Gastrocnemius medialis (tissue), 4 donors: ENCODE measurements around the gene CACNG7. TPM values are rescaled to one million over a fixed set of nuclear protein-coding genes. Genes with fewer than 3 reads are reported as not detected.

Experiments used
- ATAC-seq, 2 donors: fragments of 150-250 bp; one replicate each; pipeline ENCODE4 v1.9.1; 2016
- DNase-seq, 2 donors: peaks; one replicate each; pipeline ENCODE4 v3.0.0-alpha.2; 2019
- H3K27ac ChIP-seq, 4 donors: fragments of 200-600 bp; sonication (generic); 1 replicate in 1 of 4; 2 replicates in 3 of 4; pipeline ENCODE4 v1.5.1; 2016 to 2018; ENCODE audit warnings: mild to moderate bottlenecking in 2 of 4, moderate library complexity in 1 of 4
- H3K27me3 ChIP-seq, 3 donors: fragments of 200-600 bp; sonication (generic) in 2 of 3; 1 replicate in 1 of 3; 2 replicates in 2 of 3; pipeline versions ENCODE4 v1.5.1 to v1.6.0; 2016 to 2019; ENCODE audit warnings: mild to moderate bottlenecking in 1 of 3, moderate library complexity in 1 of 3
- H3K36me3 ChIP-seq, 2 donors: fragments of 200-600 bp; sonication (generic) in 1 of 2; one replicate each; pipeline ENCODE4 v1.5.1; 2017 to 2018
- H3K4me1 ChIP-seq, 2 donors: fragments of 200-600 bp; sonication (generic) in 1 of 2; one replicate each; pipeline ENCODE4 v1.5.1; 2016 to 2017; ENCODE audit warnings: mild to moderate bottlenecking in 2 of 2
- H3K4me3 ChIP-seq, 4 donors: fragments of 200-600 bp; sonication (generic) in 3 of 4; 1 replicate in 1 of 4; 2 replicates in 3 of 4; pipeline ENCODE4 v1.5.1; 2016 to 2019; ENCODE audit warnings: mild to moderate bottlenecking in 2 of 4
- H3K9me3 ChIP-seq, 3 donors: fragments of 200-600 bp; sonication (generic) in 2 of 3; 1 replicate in 1 of 3; 2 replicates in 2 of 3; pipeline ENCODE4 v1.5.1; 2016 to 2019
- POLR2A ChIP-seq, 2 donors: fragments of 450-650 bp; IDR thresholded peaks; one replicate each; pipeline ENCODE4 v1.6.1; 2017; ENCODE audit warnings: antibody characterized with exemption in 2 of 2, mild to moderate bottlenecking in 2 of 2, moderate library complexity in 2 of 2
- in situ Hi-C, 4 donors: fragments of 200-750 bp; cut with MboI; loops; one replicate each; pipeline versions ENCODE4 v1.15.0 to v1.8.0; 2017; ENCODE audit warnings: low sequenced_read_pairs in 4 of 4
- intact Hi-C: fragments of 100-400 bp; cut with DNase I; formaldehyde crosslinking; loops from one replicate; pipeline ENCODE4 v1.15.1; 2023; ENCODE audit warnings: low total_unique reads
- total RNA-seq, 4 donors: library from RNA; depleted of rRNA; stranded (reverse); fragments of >200 nt; gene quantifications; one replicate each; pipeline versions ENCODE4 v1.1.0 to v1.2.3, GENCODE V29; 2016
- TF ChIP-seq, protein P1 (sequence below), 5 experiments: fragments of 450-650 bp in 3 of 5; fragments of 200-600 bp in 2 of 5; sonication (generic) in 2 of 5; IDR thresholded peaks in 4 of 5; conservative IDR thresholded peaks in 1 of 5; 1 replicate in 4 of 5; 2 replicates in 1 of 5; pipeline ENCODE4 v1.5.1; 2016 to 2019; ENCODE audit warnings: antibody characterized with exemption in 5 of 5, mild to moderate bottlenecking in 3 of 5, moderate library complexity in 3 of 5

The CACNG7 gene
- total RNA-seq, 4 donors from 2014 or later = not detected

DNA sequence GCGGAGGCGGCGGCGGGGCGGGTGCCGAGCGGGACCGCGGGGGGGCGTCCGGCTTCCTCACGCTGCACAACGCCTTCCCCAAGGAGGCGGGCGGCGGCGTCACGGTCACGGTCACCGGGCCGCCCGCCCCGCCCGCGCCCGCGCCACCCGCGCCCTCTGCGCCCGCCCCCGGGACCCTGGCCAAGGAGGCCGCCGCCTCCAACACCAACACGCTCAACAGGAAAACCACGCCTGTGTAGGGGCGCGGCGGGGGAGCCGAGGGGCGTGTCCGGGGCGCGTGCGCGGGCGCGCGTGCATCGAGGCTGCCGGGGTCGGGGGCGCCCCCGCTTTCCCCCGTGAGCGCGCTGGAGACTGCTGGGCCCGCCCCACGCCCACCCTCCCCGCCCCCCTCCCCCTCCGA is 73.5 kb downstream of the CACNG7 start:
- peak in 1 of 2 donors; percentile 52 for DNase-seq
- Histone ChIP-seq H3K36me3 (no peaks in the 10 kb centered on the region), H3K27me3 (peaks cover 3 to 16% (median 5%) of the 10 kb centered on the region in 3 donors), H3K9me3 (no peaks in the 10 kb centered on the region), H3K4me3 (peak overlapping the region in 3 of 4 donors; percentile 6 to 40 (median 29)), H3K27ac (no peak overlapping the region), H3K4me1 (peaks cover 12 to 17% of the 10 kb centered on the region in 2 donors)
- no peak for TF ChIP-seq POLR2A (IDR thresholded peaks at IDR 0.05)
- TF ChIP-seq, protein P1, sequence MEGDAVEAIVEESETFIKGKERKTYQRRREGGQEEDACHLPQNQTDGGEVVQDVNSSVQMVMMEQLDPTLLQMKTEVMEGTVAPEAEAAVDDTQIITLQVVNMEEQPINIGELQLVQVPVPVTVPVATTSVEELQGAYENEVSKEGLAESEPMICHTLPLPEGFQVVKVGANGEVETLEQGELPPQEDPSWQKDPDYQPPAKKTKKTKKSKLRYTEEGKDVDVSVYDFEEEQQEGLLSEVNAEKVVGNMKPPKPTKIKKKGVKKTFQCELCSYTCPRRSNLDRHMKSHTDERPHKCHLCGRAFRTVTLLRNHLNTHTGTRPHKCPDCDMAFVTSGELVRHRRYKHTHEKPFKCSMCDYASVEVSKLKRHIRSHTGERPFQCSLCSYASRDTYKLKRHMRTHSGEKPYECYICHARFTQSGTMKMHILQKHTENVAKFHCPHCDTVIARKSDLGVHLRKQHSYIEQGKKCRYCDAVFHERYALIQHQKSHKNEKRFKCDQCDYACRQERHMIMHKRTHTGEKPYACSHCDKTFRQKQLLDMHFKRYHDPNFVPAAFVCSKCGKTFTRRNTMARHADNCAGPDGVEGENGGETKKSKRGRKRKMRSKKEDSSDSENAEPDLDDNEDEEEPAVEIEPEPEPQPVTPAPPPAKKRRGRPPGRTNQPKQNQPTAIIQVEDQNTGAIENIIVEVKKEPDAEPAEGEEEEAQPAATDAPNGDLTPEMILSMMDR (IDR thresholded peaks at IDR 0.05 in 4 of 5, conservative IDR thresholded peaks at IDR 0.05 in 1 of 5) = no peak
- no peak for ATAC-seq
- in situ Hi-C loops (no loop called here), intact Hi-C loops (loop anchor here (5.0 to 10.0 kb wide), 2 partner anchors 40 to 482 kb away; partner anchors contain the start of gene LENG9)

DNA sequence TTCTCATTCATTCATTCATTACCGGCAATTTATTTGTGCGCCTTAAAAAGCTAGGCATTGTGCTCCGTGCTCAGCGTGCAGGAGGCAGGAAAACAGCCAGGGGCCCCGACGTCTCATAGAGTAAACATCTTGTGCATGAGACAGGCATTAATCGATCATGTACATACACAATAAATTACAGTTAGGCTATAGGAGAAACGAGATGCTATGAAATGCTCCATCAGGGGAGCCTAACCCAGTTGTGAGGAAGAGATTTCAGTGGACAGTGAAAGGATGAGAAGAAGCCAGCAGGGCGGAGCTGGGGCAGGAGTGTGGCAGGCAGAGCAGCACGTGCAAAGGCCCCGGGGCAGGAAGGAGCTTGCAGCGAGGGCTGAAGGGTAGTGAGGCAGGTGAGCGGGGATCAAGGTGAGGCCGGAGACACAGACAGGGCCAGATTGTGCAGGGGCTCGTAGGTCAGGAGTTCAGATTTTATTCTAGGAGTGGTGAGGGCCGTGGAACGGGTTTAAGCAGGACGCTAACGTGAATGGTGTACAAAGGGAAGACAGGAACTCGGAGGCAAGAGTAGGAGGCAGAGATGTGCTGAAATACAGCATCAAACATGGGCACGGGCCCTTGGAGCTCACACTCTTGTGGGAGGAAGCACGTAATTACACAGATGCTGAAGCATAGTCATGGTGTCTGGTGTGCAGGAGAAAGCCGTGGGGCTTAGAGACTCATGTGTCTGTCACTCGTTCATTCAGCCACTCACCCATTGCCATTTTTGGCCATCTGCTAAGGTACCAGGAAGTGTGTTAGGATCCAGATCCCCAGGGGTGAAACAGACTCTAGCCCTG is 74.6 kb downstream of the CACNG7 start:
- H3K27me3 ChIP-seq = peaks cover 0 to 7% (median 3%) of the 10 kb centered on the region in 3 donors
- no peaks in the 10 kb centered on the region for H3K9me3 ChIP-seq
- no peak overlapping the region for H3K27ac ChIP-seq
- no peak for TF ChIP-seq POLR2A (IDR thresholded peaks at IDR 0.05)
- TF ChIP-seq, protein P1 (IDR thresholded peaks at IDR 0.05 in 4 of 5, conservative IDR thresholded peaks at IDR 0.05 in 1 of 5) = no peak
- ATAC-seq (no peak), DNase-seq (no peak)
- in situ Hi-C loops = no loop called here
- no peak overlapping the region for H3K4me3 ChIP-seq
- peaks cover 4 to 8% of the 10 kb centered on the region in 2 donors for H3K4me1 ChIP-seq
- no peaks in the 10 kb centered on the region for H3K36me3 ChIP-seq
- intact Hi-C loops = loop anchor here (5.0 to 10.0 kb wide), 2 partner anchors 39 to 481 kb away; partner anchors contain the start of gene LENG9

DNA sequence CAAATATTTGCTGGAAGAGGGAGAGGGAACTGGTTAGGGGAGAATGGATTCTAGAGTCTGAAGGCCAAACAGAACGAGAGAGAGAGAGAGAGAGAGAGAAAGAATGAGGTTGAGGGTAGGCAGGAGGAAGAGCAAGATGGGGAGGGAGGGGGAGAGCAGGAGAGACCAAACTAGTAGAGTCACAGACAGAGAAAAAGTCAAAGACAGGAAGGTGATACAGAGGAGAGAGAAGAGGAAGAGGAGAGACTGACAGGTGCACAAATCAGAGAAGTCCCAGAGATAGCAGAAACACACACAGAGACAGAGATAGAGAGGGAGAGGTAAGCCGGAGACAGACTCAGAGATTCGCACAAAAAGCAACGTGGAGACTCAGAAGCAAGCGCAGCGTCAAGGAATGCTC is 76.8 kb downstream of the CACNG7 start:
- peaks cover 6 to 9% of the 10 kb centered on the region in 2 donors for H3K4me1 ChIP-seq
- no peak overlapping the region for H3K4me3 ChIP-seq
- in situ Hi-C loops = no loop called here
- intact Hi-C loops = loop anchor here (10.0 kb wide), 1 partner anchor 479 kb away; the partner anchor contains the start of gene LENG9
- no peak for TF ChIP-seq POLR2A (IDR thresholded peaks at IDR 0.05)
- TF ChIP-seq, protein P1 (IDR thresholded peaks at IDR 0.05 in 4 of 5, conservative IDR thresholded peaks at IDR 0.05 in 1 of 5) = no peak
- H3K36me3 ChIP-seq = no peaks in the 10 kb centered on the region
- H3K27me3 ChIP-seq = peaks cover 0 to 3% (median 0%) of the 10 kb centered on the region in 3 donors
- DNase-seq = no peak
- no peak overlapping the region for H3K27ac ChIP-seq
- ATAC-seq = no peak
- no peaks in the 10 kb centered on the region for H3K9me3 ChIP-seq

DNA sequence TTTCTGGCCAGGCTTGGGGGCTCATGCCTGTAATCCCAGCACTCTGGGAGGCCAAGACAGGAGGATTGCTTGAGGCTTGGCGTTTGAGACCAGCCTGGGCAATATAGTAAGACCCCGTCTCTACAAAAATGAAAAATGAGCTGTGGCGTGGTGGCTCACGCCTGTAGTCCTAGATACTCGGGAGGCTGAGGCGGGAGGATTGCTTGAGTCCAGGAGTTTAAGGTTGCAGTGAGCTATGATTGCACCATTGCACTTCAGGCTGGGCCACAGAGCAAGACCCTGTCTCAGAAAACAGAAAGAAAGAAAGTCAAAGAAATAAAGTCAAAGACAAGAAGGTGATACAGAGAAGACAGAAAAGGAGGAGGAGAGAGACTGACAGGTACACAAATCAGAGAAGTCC is 79.9 kb downstream of the CACNG7 start:
- TF ChIP-seq POLR2A (IDR thresholded peaks at IDR 0.05) = no peak
- TF ChIP-seq, protein P1 (IDR thresholded peaks at IDR 0.05 in 4 of 5, conservative IDR thresholded peaks at IDR 0.05 in 1 of 5) = no peak
- in situ Hi-C loops (no loop called here), intact Hi-C loops (loop anchor here (10.0 kb wide), 1 partner anchor 476 kb away; the partner anchor contains the start of gene LENG9)
- Histone ChIP-seq H3K27me3 (no peaks in the 10 kb centered on the region), H3K27ac (peak overlapping the region in 1 of 4 donors; percentile 73), H3K36me3 (no peaks in the 10 kb centered on the region), H3K4me3 (no peak overlapping the region), H3K4me1 (peaks cover 16 to 22% of the 10 kb centered on the region in 2 donors), H3K9me3 (no peaks in the 10 kb centered on the region)
- ATAC-seq = no peak
- no peak for DNase-seq
